Esophagus squamous epithelium (tissue), 5 donors: Measurements from ENCODE around the gene MEN1. TPM values are rescaled to one million over a fixed set of nuclear protein-coding genes. Genes with fewer than 3 reads are reported as not detected.

ENCODE experiments used
- DNase-seq: peaks from one replicate; lab custom pipeline; 2025; lab: John Stamatoyannopoulos, UW
- H3K27ac ChIP-seq, 4 donors: fragments of 200-600 bp; sonication (generic); one replicate each; pipeline ENCODE4 v1.5.1; 2016 to 2019; ENCODE audit warnings: mild to moderate bottlenecking in 1 of 4
- H3K27me3 ChIP-seq, 4 donors: fragments of 200-600 bp; sonication (generic); 1 replicate in 3 of 4; 2 replicates in 1 of 4; pipeline versions ENCODE4 v1.5.1 to v1.6.0; 2017 to 2021; ENCODE audit warnings: antibody characterized with exemption in 1 of 4
- H3K36me3 ChIP-seq, 3 donors: fragments of 200-600 bp; sonication (generic); one replicate each; pipeline ENCODE4 v1.5.1; 2016 to 2019
- H3K4me1 ChIP-seq, 3 donors: fragments of 200-600 bp; sonication (generic); one replicate each; pipeline ENCODE4 v1.5.1; 2017 to 2019
- H3K4me3 ChIP-seq, 4 donors: fragments of 200-600 bp; sonication (generic); 1 replicate in 3 of 4; 2 replicates in 1 of 4; pipeline ENCODE4 v1.5.1; 2016 to 2019; ENCODE audit warnings: mild to moderate bottlenecking in 2 of 4, moderate library complexity in 1 of 4
- H3K9me3 ChIP-seq, 3 donors: fragments of 200-600 bp; sonication (generic); one replicate each; pipeline ENCODE4 v1.5.1; 2016 to 2019
- CTCF ChIP-seq, 6 experiments: fragments of 450-650 bp in 4 of 6; fragments of 200-600 bp in 2 of 6; sonication (generic) in 2 of 6; IDR thresholded peaks; one replicate each; pipeline ENCODE4 v1.5.1; 2016 to 2019; ENCODE audit warnings: antibody characterized with exemption in 6 of 6, mild to moderate bottlenecking in 4 of 6, moderate library complexity in 4 of 6
- POLR2A ChIP-seq, 4 donors: fragments of 450-650 bp; IDR thresholded peaks; one replicate each; pipeline ENCODE4 v1.6.1; 2017; ENCODE audit warnings: antibody characterized with exemption in 4 of 4, mild to moderate bottlenecking in 4 of 4, moderate library complexity in 3 of 4
- WGBS, 2 donors: methylation state at CpG; one replicate each; pipeline ENCODE4 v1.1.5; 2018; 5-methylcytosine and 5-hydroxymethylcytosine counted together
- intact Hi-C: fragments of 100-400 bp; cut with DNase I; formaldehyde crosslinking; loops from one replicate; pipeline ENCODE4 v1.15.0; 2022
- total RNA-seq, 4 donors: library from RNA; depleted of rRNA; stranded (reverse); fragments of >200 nt; gene quantifications; one replicate each; pipeline ENCODE4 v1.1.0, GENCODE V29; 2016
- donor health status: DM: yes; HTN: yes; CAD: no.

Gene MEN1
- total RNA-seq, 4 donors from 2014 or later: 14.9 to 23.3 (median 17.0) TPM

GRCh38 chr11:64763526-64764039 lies 46.8 kb downstream of the MEN1 start:
- DNase-seq: no peak
- Histone ChIP-seq H3K4me3 (no peak overlapping the region), H3K27me3 (no peaks in the 10 kb centered on the region), H3K4me1 (peaks cover 25 to 98% (median 55%) of the 10 kb centered on the region in 3 donors), H3K27ac (peak overlapping the region; percentile 59 to 82 (median 74)), H3K36me3 (peaks cover 47 to 66% (median 55%) of the 10 kb centered on the region in 3 donors), H3K9me3 (no peaks in the 10 kb centered on the region)
- intact Hi-C loops: no loop called here
- no peak for TF ChIP-seq POLR2A (IDR thresholded peaks at IDR 0.05)
- TF ChIP-seq CTCF (IDR thresholded peaks at IDR 0.05): no peak
- 52 to 92% methylated on average over 2 to 5 of the region's 6 CpGs for WGBS, 2 donors

DNA sequence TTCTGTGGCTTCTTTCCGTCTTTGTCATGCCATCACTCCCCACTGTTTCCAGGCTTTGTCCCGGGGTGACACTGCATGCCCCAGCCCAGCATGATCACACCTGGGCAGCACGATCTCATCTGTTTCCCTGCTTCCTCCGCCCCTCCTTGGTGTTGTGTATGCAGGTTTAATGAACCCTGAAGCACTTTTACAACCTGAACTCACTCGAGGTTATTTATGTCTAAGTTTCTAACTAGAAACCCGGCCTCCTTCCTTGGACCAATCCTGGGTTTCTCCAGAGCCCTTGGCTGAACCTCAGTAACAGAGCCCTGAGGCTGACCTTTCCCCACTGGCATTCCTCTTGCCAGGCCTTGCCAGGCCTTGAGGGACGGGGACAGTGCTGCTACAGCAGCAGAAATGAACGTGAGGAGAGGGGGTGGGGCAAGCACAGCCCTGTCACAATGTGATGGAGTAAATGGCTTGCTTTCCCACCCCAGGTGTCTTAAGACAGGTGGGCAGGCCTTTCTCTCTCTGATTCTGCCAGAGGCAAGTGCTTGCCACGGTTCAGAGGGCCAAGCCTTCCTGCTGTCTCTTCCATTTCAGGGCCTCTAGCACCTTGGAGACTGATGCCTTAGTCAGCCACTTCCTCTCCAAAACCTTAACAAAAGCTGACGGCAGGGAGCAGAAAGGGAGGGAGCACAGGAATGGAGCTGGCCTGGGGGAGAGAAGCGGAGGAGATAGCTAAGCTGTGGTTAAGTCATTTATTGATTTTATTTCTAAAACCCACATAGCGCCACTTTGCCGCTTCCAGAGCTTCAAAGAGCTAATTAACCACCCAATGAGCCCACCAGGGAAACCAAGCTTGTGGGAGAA lies 47.5 kb downstream of the MEN1 start:
- peaks cover 25 to 95% (median 55%) of the 10 kb centered on the region in 3 donors for H3K4me1 ChIP-seq
- H3K36me3 ChIP-seq: peaks cover 40 to 60% (median 48%) of the 10 kb centered on the region in 3 donors
- intact Hi-C loops: no loop called here
- H3K4me3 ChIP-seq: no peak overlapping the region
- H3K27me3 ChIP-seq: no peaks in the 10 kb centered on the region
- DNase-seq: no peak
- 25 to 26% methylated on average over 11 to 13 of the region's 13 CpGs for WGBS, 2 donors
- peak overlapping the region; percentile 59 to 82 (median 74) for H3K27ac ChIP-seq
- no peak for TF ChIP-seq CTCF (IDR thresholded peaks at IDR 0.05)
- no peak for TF ChIP-seq POLR2A (IDR thresholded peaks at IDR 0.05)
- no peaks in the 10 kb centered on the region for H3K9me3 ChIP-seq

DNA sequence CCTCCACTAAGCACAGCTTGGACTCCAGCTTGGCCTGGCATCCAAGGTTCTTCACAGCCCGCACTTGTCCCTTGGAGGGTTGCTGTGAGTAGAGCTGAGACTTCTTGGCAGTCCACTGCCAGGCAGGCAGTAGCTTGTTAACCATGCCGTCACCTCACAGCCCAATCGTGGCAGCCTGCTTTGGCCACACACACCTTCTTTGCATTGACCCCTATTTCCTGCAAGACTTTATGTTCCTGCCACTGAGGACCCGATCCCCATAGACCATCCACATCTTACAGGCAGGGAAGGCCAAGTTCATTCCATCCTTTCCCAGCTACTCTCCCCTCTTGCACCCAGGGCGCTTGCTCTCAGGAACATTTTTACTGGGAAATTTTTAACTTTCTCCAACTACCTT lies 48.1 kb downstream of the MEN1 start:
- H3K36me3 ChIP-seq: peaks cover 34 to 53% (median 42%) of the 10 kb centered on the region in 3 donors
- H3K4me1 ChIP-seq: peaks cover 25 to 89% (median 55%) of the 10 kb centered on the region in 3 donors
- DNase-seq: no peak
- intact Hi-C loops: no loop called here
- no peaks in the 10 kb centered on the region for H3K27me3 ChIP-seq
- H3K27ac ChIP-seq: peak overlapping the region; percentile 59 to 82 (median 74)
- WGBS, 2 donors: 34 to 47% methylated on average over 5 of the region's 5 CpGs
- no peak for TF ChIP-seq POLR2A (IDR thresholded peaks at IDR 0.05)
- no peak for TF ChIP-seq CTCF (IDR thresholded peaks at IDR 0.05)
- no peaks in the 10 kb centered on the region for H3K9me3 ChIP-seq
- no peak overlapping the region for H3K4me3 ChIP-seq

GRCh38 chr11:64760759-64761420 lies 49.5 kb downstream of the MEN1 start:
- intact Hi-C loops: no loop called here
- no peak for TF ChIP-seq POLR2A (IDR thresholded peaks at IDR 0.05)
- no peak for TF ChIP-seq CTCF (IDR thresholded peaks at IDR 0.05)
- Histone ChIP-seq H3K36me3 (peaks cover 22 to 39% (median 29%) of the 10 kb centered on the region in 3 donors), H3K4me3 (no peak overlapping the region), H3K9me3 (no peaks in the 10 kb centered on the region), H3K27ac (peak overlapping the region in 3 of 4 donors; percentile 47 to 85 (median 82)), H3K4me1 (peaks cover 25 to 75% (median 55%) of the 10 kb centered on the region in 3 donors), H3K27me3 (no peaks in the 10 kb centered on the region)
- WGBS, 2 donors: 60 to 62% methylated on average over 6 to 7 of the region's 7 CpGs
- DNase-seq: no peak
